WTC11 (cell line): ENCODE measurements around the gene MMP17.

Experiments used
- JUN ChIP-seq: sonication (generic); formaldehyde crosslinking; IDR thresholded peaks from 2 replicates; pipeline ENCODE4 v1.8.0; 2023; ENCODE audit warnings: mild to moderate bottlenecking, missing genetic modification reagents
- NFYB ChIP-seq: sonication (generic); formaldehyde crosslinking; conservative IDR thresholded peaks from 2 replicates; pipeline ENCODE4 v1.8.0; 2022; ENCODE audit warnings: low read depth, missing genetic modification reagents
- ZNF416 ChIP-seq: fragments of 250-450 bp; sonication (Bioruptor Pico); IDR thresholded peaks from 2 replicates; pipeline ENCODE4 v1.9.0; 2021; ENCODE audit warnings: mild to moderate bottlenecking, inconsistent platforms
- ZNF423 ChIP-seq: fragments of 250-450 bp; sonication (Bioruptor Pico); IDR thresholded peaks from 2 replicates; pipeline ENCODE4 v2.1.2; 2022; ENCODE audit warnings: mild to moderate bottlenecking, moderate library complexity
- TF ChIP-seq, protein P1 (sequence below): fragments of 200-600 bp; IDR thresholded peaks from 2 replicates; pipeline ENCODE4 v1.8.0; 2022; ENCODE audit warnings: antibody characterized with exemption
- TF ChIP-seq, protein P2 (sequence below): sonication (generic); formaldehyde crosslinking; IDR thresholded peaks from 2 replicates; pipeline ENCODE4 v1.8.0; 2022; ENCODE audit warnings: mild to moderate bottlenecking, missing genetic modification reagents

GRCh38 chr12:131808744-131809371 lies 19.3 kb upstream of the MMP17 start:
- TF ChIP-seq, protein P1, sequence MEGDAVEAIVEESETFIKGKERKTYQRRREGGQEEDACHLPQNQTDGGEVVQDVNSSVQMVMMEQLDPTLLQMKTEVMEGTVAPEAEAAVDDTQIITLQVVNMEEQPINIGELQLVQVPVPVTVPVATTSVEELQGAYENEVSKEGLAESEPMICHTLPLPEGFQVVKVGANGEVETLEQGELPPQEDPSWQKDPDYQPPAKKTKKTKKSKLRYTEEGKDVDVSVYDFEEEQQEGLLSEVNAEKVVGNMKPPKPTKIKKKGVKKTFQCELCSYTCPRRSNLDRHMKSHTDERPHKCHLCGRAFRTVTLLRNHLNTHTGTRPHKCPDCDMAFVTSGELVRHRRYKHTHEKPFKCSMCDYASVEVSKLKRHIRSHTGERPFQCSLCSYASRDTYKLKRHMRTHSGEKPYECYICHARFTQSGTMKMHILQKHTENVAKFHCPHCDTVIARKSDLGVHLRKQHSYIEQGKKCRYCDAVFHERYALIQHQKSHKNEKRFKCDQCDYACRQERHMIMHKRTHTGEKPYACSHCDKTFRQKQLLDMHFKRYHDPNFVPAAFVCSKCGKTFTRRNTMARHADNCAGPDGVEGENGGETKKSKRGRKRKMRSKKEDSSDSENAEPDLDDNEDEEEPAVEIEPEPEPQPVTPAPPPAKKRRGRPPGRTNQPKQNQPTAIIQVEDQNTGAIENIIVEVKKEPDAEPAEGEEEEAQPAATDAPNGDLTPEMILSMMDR: no peak
- TF ChIP-seq NFYB (CRISPR knock-in tag) (no peak), JUN (CRISPR knock-in tag) (no peak), ZNF416 (no peak), ZNF423 (CRISPR knock-in tag) (no peak)
- TF ChIP-seq, protein P2, sequence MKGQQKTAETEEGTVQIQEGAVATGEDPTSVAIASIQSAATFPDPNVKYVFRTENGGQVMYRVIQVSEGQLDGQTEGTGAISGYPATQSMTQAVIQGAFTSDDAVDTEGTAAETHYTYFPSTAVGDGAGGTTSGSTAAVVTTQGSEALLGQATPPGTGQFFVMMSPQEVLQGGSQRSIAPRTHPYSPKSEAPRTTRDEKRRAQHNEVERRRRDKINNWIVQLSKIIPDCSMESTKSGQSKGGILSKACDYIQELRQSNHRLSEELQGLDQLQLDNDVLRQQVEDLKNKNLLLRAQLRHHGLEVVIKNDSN: no peak
